Prostate gland (tissue), 2 donors: Measurements from ENCODE around the gene KCNJ4. TPM values are rescaled to one million over a fixed set of nuclear protein-coding genes. Genes with fewer than 3 reads are reported as not detected.

Source experiments
- DNase-seq: peaks from one replicate; pipeline ENCODE4 v3.0.0-alpha.2; 2019; ENCODE audit warnings: low spot score
- H3K27ac ChIP-seq, 2 donors: fragments of 200-600 bp; sonication (generic); 2 replicates each; pipeline ENCODE4 v1.5.1; 2017 to 2019
- H3K27me3 ChIP-seq: fragments of 200-600 bp; sonication (generic); replicated peaks from 2 replicates; pipeline ENCODE4 v1.5.1; 2019; ENCODE audit not compliant: insufficient read depth
- H3K36me3 ChIP-seq, 2 donors: fragments of 200-600 bp; sonication (generic); 1 replicate in 1 of 2; 2 replicates in 1 of 2; pipeline versions ENCODE4 v1.5.1 to v1.8.1; 2017 to 2019
- H3K4me1 ChIP-seq: fragments of 200-600 bp; sonication (generic); replicated peaks from 2 replicates; pipeline ENCODE4 v1.5.1; 2019
- H3K4me3 ChIP-seq, 2 donors: fragments of 200-600 bp; sonication (generic); 2 replicates each; pipeline ENCODE4 v1.5.1; 2017 to 2019
- H3K9me3 ChIP-seq: fragments of 200-600 bp; sonication (generic); 2 replicates; pipeline ENCODE4 v1.5.1; 2017
- CTCF ChIP-seq, 4 experiments: fragments of 200-600 bp in 2 of 4; fragments of 450-650 bp in 2 of 4; sonication (generic) in 2 of 4; IDR thresholded peaks; 1 replicate in 3 of 4; 2 replicates in 1 of 4; pipeline ENCODE4 v1.5.1; 2016 to 2019; ENCODE audit warnings: antibody characterized with exemption in 4 of 4, mild to moderate bottlenecking in 2 of 4, moderate library complexity in 2 of 4
- POLR2A ChIP-seq: fragments of 450-650 bp; IDR thresholded peaks from one replicate; pipeline ENCODE4 v1.6.1; 2016; ENCODE audit warnings: antibody characterized with exemption, mild to moderate bottlenecking
- POLR2AphosphoS5 ChIP-seq: sonication (generic); formaldehyde crosslinking; IDR thresholded peaks from one replicate; pipeline ENCODE4 v1.6.1; 2017; ENCODE audit warnings: antibody characterized with exemption
- WGBS: methylation state at CpG from one replicate; pipeline ENCODE4 v1.1.5; 2018; 5-methylcytosine and 5-hydroxymethylcytosine counted together
- intact Hi-C: fragments of 100-400 bp; cut with DNase I; formaldehyde crosslinking; loops from one replicate; pipeline ENCODE4 v1.14.2; 2022
- total RNA-seq, 2 donors: library from RNA; depleted of rRNA; stranded (reverse); fragments of >200 nt; gene quantifications; one replicate each; pipeline ENCODE4 v1.1.0, GENCODE V29; 2016

KCNJ4 gene
- total RNA-seq, 2 donors from 2014 or later, result 3.2 TPM; not detected in 1

- DNase-seq, result no peak
- 93% methylated on average over 14 of the region's 14 CpGs for WGBS
- Histone ChIP-seq H3K27ac (no peak overlapping the region), H3K4me1 (no peaks in the 10 kb centered on the region), H3K27me3 (no peaks in the 10 kb centered on the region), H3K4me3 (no peak overlapping the region), H3K9me3 (no peaks in the 10 kb centered on the region), H3K36me3 (no peaks in the 10 kb centered on the region)
- TF ChIP-seq POLR2A (no peak), POLR2AphosphoS5 (no peak), CTCF (IDR thresholded peaks at IDR 0.05) (no peak)
- intact Hi-C loops, result no loop called here
Observed at GRCh38 chr22:38418589-38418988, 36.4 kb downstream of the KCNJ4 start.

GRCh38 chr22:38417252-38418060 lies 37.5 kb downstream of the KCNJ4 start:
- TF ChIP-seq CTCF (IDR thresholded peaks at IDR 0.05) (no peak), POLR2A (no peak), POLR2AphosphoS5 (no peak)
- H3K9me3 ChIP-seq, result no peaks in the 10 kb centered on the region
- H3K4me1 ChIP-seq, result peaks cover 6% of the 10 kb centered on the region
- no peaks in the 10 kb centered on the region for H3K36me3 ChIP-seq
- no peak overlapping the region for H3K27ac ChIP-seq
- no peaks in the 10 kb centered on the region for H3K27me3 ChIP-seq
- 79% methylated on average over 16 of the region's 16 CpGs for WGBS
- DNase-seq, result no peak
- H3K4me3 ChIP-seq, result no peak overlapping the region
- intact Hi-C loops, result no loop called here

- DNase-seq, result no peak
- intact Hi-C loops, result no loop called here
- TF ChIP-seq POLR2AphosphoS5, result no peak
- TF ChIP-seq CTCF (IDR thresholded peaks at IDR 0.05), result no peak
- no peak for TF ChIP-seq POLR2A
- peaks cover 6% of the 10 kb centered on the region for H3K4me1 ChIP-seq
- H3K9me3 ChIP-seq, result no peaks in the 10 kb centered on the region
- no peak overlapping the region for H3K27ac ChIP-seq
- 90% methylated on average over 18 of the region's 18 CpGs for WGBS
- no peaks in the 10 kb centered on the region for H3K27me3 ChIP-seq
- H3K4me3 ChIP-seq, result no peak overlapping the region
- no peaks in the 10 kb centered on the region for H3K36me3 ChIP-seq
Observed at GRCh38 chr22:38416621-38417251, 38.3 kb downstream of the KCNJ4 start.

GRCh38 chr22:38415561-38416321 lies 39.3 kb downstream of the KCNJ4 start:
- Histone ChIP-seq H3K4me3 (no peak overlapping the region), H3K9me3 (no peaks in the 10 kb centered on the region), H3K27me3 (no peaks in the 10 kb centered on the region), H3K27ac (no peak overlapping the region), H3K36me3 (no peaks in the 10 kb centered on the region), H3K4me1 (peaks cover 6% of the 10 kb centered on the region)
- DNase-seq, result no peak
- intact Hi-C loops, result no loop called here
- TF ChIP-seq POLR2AphosphoS5 (no peak), POLR2A (no peak), CTCF (IDR thresholded peaks at IDR 0.05) (no peak)
- WGBS, result 81% methylated on average over 18 of the region's 22 CpGs
